Suprapubic skin (tissue), 4 donors: ENCODE measurements around the gene EIF4EBP2. TPM values are rescaled to one million over a fixed set of nuclear protein-coding genes. Genes with fewer than 3 reads are reported as not detected.
A peak's percentile ranks its signal among the peaks of the same experiment; 100 is the strongest.

Experiments used
- DNase-seq, 2 donors: peaks; one replicate each; pipeline ENCODE4 v3.0.0-alpha.2; 2019; ENCODE audit warnings: low spot score in 2 of 2
- H3K27ac ChIP-seq: fragments of 200-600 bp; sonication (generic); one replicate; pipeline ENCODE4 v1.5.1; 2019
- H3K27me3 ChIP-seq: fragments of 200-600 bp; sonication (generic); one replicate; pipeline ENCODE4 v1.5.1; 2019
- H3K36me3 ChIP-seq: fragments of 200-600 bp; sonication (generic); one replicate; pipeline ENCODE4 v1.5.1; 2019
- H3K4me1 ChIP-seq: fragments of 200-600 bp; sonication (generic); one replicate; pipeline ENCODE4 v1.5.1; 2019
- H3K4me3 ChIP-seq: fragments of 200-600 bp; sonication (generic); one replicate; pipeline ENCODE4 v1.5.1; 2019; ENCODE audit warnings: mild to moderate bottlenecking
- H3K9me3 ChIP-seq: fragments of 200-600 bp; sonication (generic); one replicate; pipeline ENCODE4 v1.5.1; 2019
- EP300 ChIP-seq: sonication (generic); formaldehyde crosslinking; IDR thresholded peaks from one replicate; pipeline ENCODE4 v1.6.1; 2017; ENCODE audit warnings: antibody characterized with exemption
- POLR2A ChIP-seq, 2 donors: fragments of 450-650 bp; IDR thresholded peaks; one replicate each; pipeline ENCODE4 v1.6.1; 2017; ENCODE audit warnings: antibody characterized with exemption in 2 of 2, mild to moderate bottlenecking in 2 of 2, moderate library complexity in 2 of 2
- POLR2AphosphoS5 ChIP-seq, 3 donors: sonication (generic); formaldehyde crosslinking; IDR thresholded peaks; one replicate each; pipeline ENCODE4 v1.6.1; 2017; ENCODE audit warnings: antibody characterized with exemption in 3 of 3
- WGBS: methylation state at CpG from one replicate; pipeline ENCODE4 v1.1.5; 2018; 5-methylcytosine and 5-hydroxymethylcytosine counted together
- total RNA-seq, 4 donors: library from RNA; depleted of rRNA; stranded (reverse); fragments of >200 nt; gene quantifications; one replicate each; pipeline ENCODE4 v1.1.0, GENCODE V29; 2016
- TF ChIP-seq, protein P1 (sequence below), 2 donors: fragments of 200-600 bp in 1 of 2; fragments of 450-650 bp in 1 of 2; sonication (generic) in 1 of 2; IDR thresholded peaks; one replicate each; pipeline ENCODE4 v1.5.1; 2016 to 2019; ENCODE audit warnings: antibody characterized with exemption in 2 of 2, mild to moderate bottlenecking in 1 of 2, moderate library complexity in 1 of 2

The EIF4EBP2 gene
- total RNA-seq, 4 donors from 2014 or later = 71.7 to 91.6 (median 77.1) TPM

DNA sequence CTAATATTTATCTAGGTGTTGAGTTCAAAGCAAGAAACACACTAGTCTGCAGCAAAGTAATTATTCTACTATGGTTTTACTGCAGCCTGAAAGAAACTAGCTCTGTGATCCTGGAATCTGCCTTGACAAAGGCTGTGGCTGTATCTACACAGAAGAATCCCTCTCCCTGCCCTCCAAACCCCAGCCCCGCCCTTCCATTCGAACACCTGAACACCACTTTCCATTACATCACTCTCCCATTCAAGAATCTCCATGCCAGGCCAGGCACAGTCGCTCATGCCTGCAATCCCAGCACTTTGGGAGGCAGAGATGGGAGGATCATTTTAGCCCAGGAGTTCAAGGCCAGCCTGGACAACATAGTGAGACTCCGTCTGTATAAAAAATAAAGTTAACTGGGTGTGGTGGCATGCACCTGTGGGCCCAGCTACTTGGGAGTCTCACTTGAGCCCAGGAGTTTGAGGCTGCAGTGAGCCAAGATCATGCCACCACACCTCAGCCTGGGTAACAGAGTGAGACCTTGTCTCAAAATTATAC, 44.9 kb upstream of the EIF4EBP2 start:
- Histone ChIP-seq H3K27me3 (no peaks in the 10 kb centered on the region), H3K4me3 (no peak overlapping the region), H3K4me1 (peaks cover 15% of the 10 kb centered on the region), H3K27ac (no peak overlapping the region), H3K9me3 (no peaks in the 10 kb centered on the region), H3K36me3 (no peaks in the 10 kb centered on the region)
- no peak for TF ChIP-seq POLR2A (IDR thresholded peaks at IDR 0.05)
- TF ChIP-seq EP300 = no peak
- DNase-seq = no peak
- 79% methylated on average over 4 of the region's 4 CpGs for WGBS

- no peaks in the 10 kb centered on the region for H3K9me3 ChIP-seq
- H3K36me3 ChIP-seq = no peaks in the 10 kb centered on the region
- H3K4me1 ChIP-seq = peaks cover 23% of the 10 kb centered on the region
- H3K27ac ChIP-seq = no peak overlapping the region
- WGBS = 96% methylated on average over 2 of the region's 2 CpGs
- H3K27me3 ChIP-seq = no peaks in the 10 kb centered on the region
- no peak for DNase-seq
- H3K4me3 ChIP-seq = no peak overlapping the region
- TF ChIP-seq EP300 = no peak
- TF ChIP-seq, protein P1, sequence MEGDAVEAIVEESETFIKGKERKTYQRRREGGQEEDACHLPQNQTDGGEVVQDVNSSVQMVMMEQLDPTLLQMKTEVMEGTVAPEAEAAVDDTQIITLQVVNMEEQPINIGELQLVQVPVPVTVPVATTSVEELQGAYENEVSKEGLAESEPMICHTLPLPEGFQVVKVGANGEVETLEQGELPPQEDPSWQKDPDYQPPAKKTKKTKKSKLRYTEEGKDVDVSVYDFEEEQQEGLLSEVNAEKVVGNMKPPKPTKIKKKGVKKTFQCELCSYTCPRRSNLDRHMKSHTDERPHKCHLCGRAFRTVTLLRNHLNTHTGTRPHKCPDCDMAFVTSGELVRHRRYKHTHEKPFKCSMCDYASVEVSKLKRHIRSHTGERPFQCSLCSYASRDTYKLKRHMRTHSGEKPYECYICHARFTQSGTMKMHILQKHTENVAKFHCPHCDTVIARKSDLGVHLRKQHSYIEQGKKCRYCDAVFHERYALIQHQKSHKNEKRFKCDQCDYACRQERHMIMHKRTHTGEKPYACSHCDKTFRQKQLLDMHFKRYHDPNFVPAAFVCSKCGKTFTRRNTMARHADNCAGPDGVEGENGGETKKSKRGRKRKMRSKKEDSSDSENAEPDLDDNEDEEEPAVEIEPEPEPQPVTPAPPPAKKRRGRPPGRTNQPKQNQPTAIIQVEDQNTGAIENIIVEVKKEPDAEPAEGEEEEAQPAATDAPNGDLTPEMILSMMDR (IDR thresholded peaks at IDR 0.05) = no peak
Observed at GRCh38 chr10:70360215-70360614, 43.7 kb upstream of the EIF4EBP2 start.

DNA sequence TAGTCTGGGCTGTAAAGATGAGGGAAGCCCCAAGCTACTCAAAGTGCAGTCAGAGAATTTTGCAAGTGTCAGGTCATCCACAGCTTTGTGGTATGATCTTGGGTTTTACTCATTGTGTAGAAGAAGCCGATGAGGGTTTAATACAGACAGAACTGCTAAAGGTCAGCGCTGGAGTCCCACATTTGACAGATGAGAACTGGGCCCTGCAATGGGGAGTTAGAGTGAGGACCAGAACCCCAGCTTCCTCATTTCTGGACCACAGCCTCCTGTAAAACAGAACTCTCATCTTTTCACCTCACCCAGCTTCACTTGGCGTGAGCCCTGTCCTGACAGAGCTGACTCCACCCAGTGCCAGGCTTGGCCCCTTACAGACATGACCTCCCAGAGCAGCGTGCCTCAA, 41.6 kb upstream of the EIF4EBP2 start:
- 90% methylated on average over 4 of the region's 4 CpGs for WGBS
- TF ChIP-seq, protein P1 (IDR thresholded peaks at IDR 0.05) = no peak
- H3K27ac ChIP-seq = no peak overlapping the region

GRCh38 chr10:70363292-70363691, 40.7 kb upstream of the EIF4EBP2 start:
- peak overlapping the region; percentile 85 for H3K27ac ChIP-seq
- no peak for TF ChIP-seq POLR2A (IDR thresholded peaks at IDR 0.05)
- no peak for TF ChIP-seq EP300
- TF ChIP-seq, protein P1 (IDR thresholded peaks at IDR 0.05) = no peak
- TF ChIP-seq POLR2AphosphoS5 (IDR thresholded peaks at IDR 0.05) = no peak
- 58% methylated on average over 1 of the region's 1 CpG for WGBS
- H3K4me3 ChIP-seq = no peak overlapping the region
- DNase-seq = no peak
- H3K4me1 ChIP-seq = peaks cover 15% of the 10 kb centered on the region
- H3K36me3 ChIP-seq = no peaks in the 10 kb centered on the region
- no peaks in the 10 kb centered on the region for H3K27me3 ChIP-seq
- H3K9me3 ChIP-seq = no peaks in the 10 kb centered on the region

More for the DNA sequence above, 41.6 kb upstream of the EIF4EBP2 start:
- no peaks in the 10 kb centered on the region for H3K27me3 ChIP-seq
- H3K4me1 ChIP-seq = peaks cover 23% of the 10 kb centered on the region
- H3K9me3 ChIP-seq = no peaks in the 10 kb centered on the region
- H3K36me3 ChIP-seq = no peaks in the 10 kb centered on the region
- no peak for DNase-seq
- H3K4me3 ChIP-seq = no peak overlapping the region

GRCh38 chr10:70363971-70364771, 39.8 kb upstream of the EIF4EBP2 start:
- TF ChIP-seq POLR2AphosphoS5 (IDR thresholded peaks at IDR 0.05) = peak in 1 of 3 donors; percentile 38
- no peak for TF ChIP-seq POLR2A (IDR thresholded peaks at IDR 0.05)
- TF ChIP-seq, protein P1 (IDR thresholded peaks at IDR 0.05) = peak; percentile 87 to 96

More at GRCh38 chr10:70363971-70364771, 39.8 kb upstream of the EIF4EBP2 start:
- peak overlapping the region; percentile 85 for H3K27ac ChIP-seq
- peak; percentile 95 to 97 for DNase-seq
- peaks cover 15% of the 10 kb centered on the region for H3K4me1 ChIP-seq
- 4% methylated on average over 11 of the region's 15 CpGs for WGBS
- no peaks in the 10 kb centered on the region for H3K36me3 ChIP-seq
- peak overlapping the region; percentile 20 for H3K4me3 ChIP-seq
- H3K9me3 ChIP-seq = no peaks in the 10 kb centered on the region
- H3K27me3 ChIP-seq = no peaks in the 10 kb centered on the region
